AG08396 (cell line): Measurements from ENCODE around the gene CD8B2.
A peak's percentile ranks its signal among the peaks of the same experiment; 100 is the strongest.
"Not testable (repeated sequence)": the region's sequence is repeated elsewhere in the genome, so short reads cannot be mapped to it uniquely, and the experiment has no call there.

Experiments
- DNase-seq: peaks from one replicate; pipeline ENCODE4 v3.0.0; 2012; ENCODE audit warnings: low spot score, mixed read lengths

Gene CD8B2

GRCh38 chr2:106511934-106512333 is 24.8 kb downstream of the CD8B2 start:
- not testable (repeated sequence) for DNase-seq

GRCh38 chr2:106513391-106513790 is 26.2 kb downstream of the CD8B2 start:
- DNase-seq, result not testable (repeated sequence)

GRCh38 chr2:106514827-106515226 is 27.7 kb downstream of the CD8B2 start:
- not testable (repeated sequence) for DNase-seq

GRCh38 chr2:106516436-106516835 is 29.3 kb downstream of the CD8B2 start:
- DNase-seq, result no peak

GRCh38 chr2:106516864-106517263 is 29.7 kb downstream of the CD8B2 start:
- no peak for DNase-seq

- no peak for DNase-seq
Measured at GRCh38 chr2:106517329-106517728, 30.2 kb downstream of the CD8B2 start.

- DNase-seq, result no peak
Measured at GRCh38 chr2:106519767-106520166, 32.6 kb downstream of the CD8B2 start.

GRCh38 chr2:106521016-106521415 is 33.9 kb downstream of the CD8B2 start:
- no peak for DNase-seq

GRCh38 chr2:106523976-106524665 is 37.0 kb downstream of the CD8B2 start:
- DNase-seq, result no peak

- DNase-seq, result no peak
Measured at GRCh38 chr2:106530866-106531265, 43.7 kb downstream of the CD8B2 start.

- no peak for DNase-seq
Measured at GRCh38 chr2:106531676-106532214, 44.6 kb downstream of the CD8B2 start.

GRCh38 chr2:106532236-106532635 is 45.1 kb downstream of the CD8B2 start:
- DNase-seq, result no peak

GRCh38 chr2:106534471-106534870 is 47.3 kb downstream of the CD8B2 start:
- no peak for DNase-seq

- no peak for DNase-seq
Measured at GRCh38 chr2:106536490-106536889, 49.3 kb downstream of the CD8B2 start.

- no peak for DNase-seq
Measured at GRCh38 chr2:106537047-106537446, 49.9 kb downstream of the CD8B2 start.

- DNase-seq, result no peak
Measured at GRCh38 chr2:106537791-106538191, 50.6 kb downstream of the CD8B2 start.

GRCh38 chr2:106540886-106541285 is 53.7 kb downstream of the CD8B2 start:
- DNase-seq, result no peak

- DNase-seq, result no peak
Measured at GRCh38 chr2:106541333-106541732, 54.2 kb downstream of the CD8B2 start.

GRCh38 chr2:106542746-106543359 is 55.7 kb downstream of the CD8B2 start:
- peak; percentile 80 for DNase-seq

- no peak for DNase-seq
Measured at GRCh38 chr2:106545007-106545406, 57.8 kb downstream of the CD8B2 start.

- DNase-seq, result no peak
Measured at GRCh38 chr2:106546391-106546990, 59.3 kb downstream of the CD8B2 start.

GRCh38 chr2:106547164-106547903 is 60.2 kb downstream of the CD8B2 start:
- DNase-seq, result no peak
